HG02623 (cell line): Measurements from ENCODE around the gene ZCCHC14.
"Not testable (repeated sequence)": the region's sequence is repeated elsewhere in the genome, so short reads cannot be mapped to it uniquely, and the experiment has no call there.

Experiments
- ATAC-seq: cut with Tn5 transposase; IDR thresholded peaks from one replicate; pipeline ENCODE4 v1.9.1; 2021; ENCODE audit warnings: moderate library complexity; ENCODE audit not compliant: unreplicated experiment

Gene ZCCHC14

DNA sequence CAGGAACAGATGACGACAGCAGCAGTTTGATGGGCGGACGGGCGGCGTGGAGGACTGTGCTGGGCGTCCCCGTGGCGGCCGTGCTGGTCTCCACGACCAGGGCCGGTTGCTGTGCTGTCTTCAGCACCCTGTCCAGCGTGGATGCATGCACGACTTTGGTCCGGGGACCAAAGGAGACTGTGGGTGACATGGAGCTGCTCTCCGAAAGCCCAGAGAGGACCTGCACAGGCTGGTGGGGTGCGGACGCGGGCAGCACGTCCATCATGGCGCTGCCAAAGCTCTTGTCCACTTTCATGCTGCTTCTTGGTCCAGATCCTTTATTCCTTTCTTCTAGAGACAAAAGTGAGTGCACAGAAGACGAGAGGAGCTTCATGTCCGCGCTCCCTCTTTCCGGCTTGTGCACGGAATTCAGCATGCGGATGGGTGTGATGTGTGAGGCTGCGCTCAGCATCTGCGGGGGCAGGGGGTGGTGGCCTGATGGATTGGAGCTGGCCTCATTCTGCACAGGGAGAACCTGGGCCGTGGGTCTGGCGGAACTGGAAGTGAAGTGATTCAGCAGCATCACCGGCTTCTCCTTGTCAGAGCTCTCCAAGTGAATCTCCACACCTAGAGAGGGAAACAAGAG, 80.3 kb downstream of the ZCCHC14 start:
- ATAC-seq, result no peak

DNA sequence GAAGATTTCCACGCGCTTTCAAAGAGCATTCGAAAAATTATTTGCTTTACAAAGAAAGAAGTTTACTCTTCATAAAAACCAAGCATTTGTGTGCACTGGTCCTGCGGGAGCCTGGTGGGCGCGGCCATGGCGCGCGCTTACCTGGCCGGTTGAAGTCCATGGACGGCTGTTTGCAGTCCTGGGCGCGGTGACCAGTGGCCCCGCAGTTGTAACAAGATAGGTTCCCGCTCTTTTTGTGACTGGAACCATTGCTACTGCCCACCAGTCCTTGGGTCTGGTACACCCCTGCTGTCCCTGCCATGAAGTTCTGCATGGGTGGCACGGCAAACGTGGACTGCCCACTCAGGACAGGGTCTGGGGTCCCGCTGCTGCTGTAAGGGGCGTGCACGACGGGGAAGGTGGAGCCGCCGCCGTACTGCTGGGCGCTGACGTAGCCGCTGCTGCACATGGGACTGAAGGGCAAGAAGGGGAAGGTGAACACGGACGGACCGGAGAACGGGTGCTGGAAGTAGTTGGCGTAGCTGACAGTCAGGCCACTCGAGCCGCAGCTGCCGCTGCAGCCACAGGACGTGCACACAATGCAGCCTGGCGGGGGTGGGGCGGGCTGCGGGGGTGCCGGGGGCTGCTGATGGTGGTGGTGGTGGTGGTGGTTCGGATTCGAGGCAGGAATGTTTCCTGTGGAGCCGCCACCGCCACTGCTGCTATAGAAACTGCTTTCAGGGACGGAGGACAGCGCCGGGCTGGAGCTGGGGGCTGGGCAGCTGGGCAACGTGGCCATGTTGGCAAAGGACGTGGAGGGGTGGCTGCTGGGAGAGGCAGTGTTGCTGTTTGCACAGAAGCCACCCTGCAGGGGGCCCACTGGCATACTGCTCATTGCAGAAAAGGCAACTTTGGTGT, 81.2 kb downstream of the ZCCHC14 start:
- no peak for ATAC-seq

DNA sequence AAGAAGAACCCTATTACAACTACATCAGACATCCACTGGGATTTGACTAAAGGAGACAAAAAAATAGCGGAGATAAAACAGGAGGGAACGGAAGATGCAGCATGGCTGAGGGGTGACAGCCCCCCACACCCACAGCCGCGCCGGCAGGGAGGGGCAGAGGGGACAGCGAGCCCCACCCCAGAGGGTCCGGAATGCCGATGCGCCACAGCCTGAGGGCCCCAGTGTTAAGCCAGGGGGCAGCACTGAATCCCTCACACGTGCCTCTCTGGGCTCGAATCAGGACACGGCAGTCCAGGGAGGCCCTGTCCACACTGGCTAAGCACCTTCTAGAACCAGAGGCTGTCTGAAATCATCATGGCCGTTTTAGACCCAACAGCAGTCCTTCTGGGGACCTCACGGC, 81.9 kb downstream of the ZCCHC14 start:
- ATAC-seq, result no peak

DNA sequence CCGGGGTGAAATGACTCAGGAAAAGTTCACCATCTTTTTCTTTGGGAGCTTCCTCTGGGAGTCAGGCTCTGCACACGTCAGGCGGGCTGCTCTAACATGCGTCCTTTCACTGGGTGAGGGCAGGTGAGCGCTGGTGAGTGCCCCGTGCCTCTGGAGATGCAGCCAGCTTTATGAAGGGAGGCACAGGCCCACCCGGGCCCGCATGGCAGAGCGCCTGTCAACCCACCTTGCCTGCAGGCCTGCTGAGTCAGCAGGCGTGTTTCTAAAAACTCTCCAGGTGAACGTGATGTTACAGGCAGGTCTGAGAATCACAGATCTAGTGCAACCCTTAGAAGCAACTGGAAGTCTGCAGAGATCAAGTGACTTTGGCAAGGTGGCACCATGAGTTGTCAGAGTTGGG, 82.3 kb downstream of the ZCCHC14 start:
- ATAC-seq, result no peak

DNA sequence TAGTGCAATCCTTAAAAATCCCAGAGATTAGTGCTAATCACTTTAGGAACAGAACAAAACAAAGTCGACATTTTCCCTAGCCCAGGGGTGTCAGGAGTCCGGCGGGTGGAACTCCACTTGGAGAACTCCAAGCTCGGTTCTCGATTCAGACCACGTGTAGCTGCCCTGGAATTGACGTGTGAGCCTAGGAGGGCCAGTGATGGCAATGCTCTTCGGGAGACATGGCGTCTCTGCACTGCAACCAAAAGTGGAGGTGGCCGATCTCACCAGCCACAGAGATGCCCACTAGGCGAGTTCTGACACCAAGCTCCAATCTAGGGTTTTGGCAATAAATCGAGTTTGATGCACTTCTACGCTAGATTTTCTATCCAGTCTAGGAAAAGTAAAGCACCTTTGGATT, 83.0 kb downstream of the ZCCHC14 start:
- no peak for ATAC-seq

DNA sequence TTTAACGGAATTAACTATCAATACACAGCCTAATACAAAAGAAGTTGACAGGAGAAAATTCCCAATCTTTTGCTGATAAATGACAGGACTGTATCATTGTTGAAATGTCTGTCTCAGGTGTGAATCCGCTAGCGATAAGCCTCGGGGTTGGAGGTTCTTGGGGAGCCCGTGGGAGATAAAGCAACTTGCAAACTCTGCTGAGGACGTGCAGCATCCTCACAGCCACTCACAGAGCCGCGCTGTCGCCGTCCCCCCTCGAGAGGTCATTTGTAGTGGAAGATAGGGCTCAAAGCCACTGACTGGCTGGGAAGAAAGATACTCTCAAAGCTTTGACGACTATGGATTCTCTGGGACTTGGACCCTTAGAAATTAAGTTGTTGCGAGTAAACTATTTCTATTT, 83.7 kb downstream of the ZCCHC14 start:
- no peak for ATAC-seq

DNA sequence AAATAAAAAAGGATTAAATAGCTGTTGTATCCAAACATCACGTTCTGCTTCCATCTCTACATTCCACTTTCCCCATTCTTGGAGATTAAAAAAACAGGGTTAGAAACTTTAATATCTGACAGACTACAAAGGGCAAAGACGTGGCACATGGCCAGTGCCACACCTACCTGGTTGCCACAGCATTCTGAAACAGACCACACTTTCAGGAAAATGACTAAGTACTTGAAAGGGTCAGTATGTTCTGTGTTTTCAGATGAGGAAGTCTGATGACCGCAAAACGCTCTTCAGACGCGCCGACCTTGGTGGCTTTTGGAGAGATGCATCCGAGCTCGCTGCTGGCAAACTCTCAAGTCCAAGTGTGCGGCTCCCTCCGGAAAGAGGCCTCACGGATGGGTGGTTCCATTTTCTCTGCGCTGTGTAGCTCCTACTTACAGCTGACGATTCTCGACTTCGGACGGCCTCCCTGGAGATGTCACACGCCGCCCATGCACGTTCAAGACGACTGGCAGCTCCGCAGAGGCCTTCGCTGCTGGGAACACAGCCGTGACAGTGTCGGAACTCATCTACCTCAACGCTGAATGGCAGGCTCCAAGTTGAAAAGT, 85.2 kb downstream of the ZCCHC14 start:
- ATAC-seq, result no peak

DNA sequence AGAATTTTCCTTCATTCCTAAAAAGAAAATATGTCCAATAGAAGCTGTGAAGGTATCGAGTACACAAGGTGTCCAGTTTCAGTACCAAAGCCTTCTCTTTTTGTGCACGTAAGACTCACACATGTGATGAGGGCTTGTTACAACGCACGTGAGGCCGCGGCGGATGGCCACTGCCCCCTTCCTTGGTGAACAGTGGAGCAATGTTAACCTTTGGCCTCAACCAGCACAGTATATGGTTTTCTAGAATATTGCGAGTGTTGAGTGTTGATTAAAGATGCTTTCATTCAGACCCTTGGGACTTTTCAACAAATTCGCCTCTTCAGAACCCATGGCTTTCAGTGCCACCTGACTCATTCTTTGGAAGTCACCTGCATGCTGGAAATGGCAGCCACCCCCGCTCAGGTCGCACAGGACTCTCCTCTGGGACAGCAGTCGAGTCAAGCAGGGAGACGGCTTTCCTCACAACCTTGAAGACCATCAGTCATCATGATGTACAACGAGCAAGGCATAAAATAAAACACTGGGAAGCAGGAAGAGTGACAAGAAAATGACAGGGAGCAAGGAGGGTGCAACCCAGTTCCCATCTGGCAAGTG, 86.2 kb downstream of the ZCCHC14 start:
- no peak for ATAC-seq

DNA sequence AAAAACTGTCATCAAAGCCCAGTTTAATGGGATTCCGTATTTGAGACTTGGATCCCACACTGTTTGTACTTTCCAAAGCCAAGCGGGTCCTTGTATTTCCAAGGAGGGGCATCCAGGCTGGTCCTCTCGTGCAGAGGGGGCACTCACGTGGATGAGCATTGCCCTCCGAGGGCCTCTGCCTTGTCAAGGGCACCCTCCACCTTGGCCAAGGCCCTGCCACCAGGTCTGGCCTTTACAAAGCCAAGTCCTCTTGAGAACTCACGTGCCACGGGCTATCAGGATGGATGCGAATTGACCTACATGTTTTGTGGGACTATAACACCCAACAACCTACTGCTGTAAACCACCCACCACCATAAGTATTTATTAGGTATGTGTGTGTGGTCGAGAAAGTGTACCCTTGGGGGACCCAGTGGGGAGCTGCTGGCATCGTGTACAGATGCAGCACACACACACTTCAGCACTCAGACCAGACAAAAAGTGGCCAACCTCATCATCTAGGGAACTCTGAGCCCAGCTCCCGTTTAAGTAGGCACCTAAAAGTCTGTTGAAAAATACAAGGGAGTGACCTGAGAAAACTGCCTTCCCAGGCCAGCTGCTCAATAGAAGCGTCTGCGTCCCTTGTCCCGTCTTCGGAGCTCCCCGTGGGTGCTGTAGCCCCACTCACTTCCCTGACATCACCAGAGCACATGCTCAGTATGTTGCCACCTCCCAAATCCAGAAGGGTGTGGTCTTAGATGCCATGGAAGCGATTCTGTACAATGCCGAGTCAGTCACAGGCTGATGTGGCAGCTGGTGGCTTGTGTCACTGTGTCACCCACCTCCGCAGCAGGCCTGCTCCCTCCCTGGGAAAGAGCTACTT, 87.8 kb downstream of the ZCCHC14 start:
- no peak for ATAC-seq

DNA sequence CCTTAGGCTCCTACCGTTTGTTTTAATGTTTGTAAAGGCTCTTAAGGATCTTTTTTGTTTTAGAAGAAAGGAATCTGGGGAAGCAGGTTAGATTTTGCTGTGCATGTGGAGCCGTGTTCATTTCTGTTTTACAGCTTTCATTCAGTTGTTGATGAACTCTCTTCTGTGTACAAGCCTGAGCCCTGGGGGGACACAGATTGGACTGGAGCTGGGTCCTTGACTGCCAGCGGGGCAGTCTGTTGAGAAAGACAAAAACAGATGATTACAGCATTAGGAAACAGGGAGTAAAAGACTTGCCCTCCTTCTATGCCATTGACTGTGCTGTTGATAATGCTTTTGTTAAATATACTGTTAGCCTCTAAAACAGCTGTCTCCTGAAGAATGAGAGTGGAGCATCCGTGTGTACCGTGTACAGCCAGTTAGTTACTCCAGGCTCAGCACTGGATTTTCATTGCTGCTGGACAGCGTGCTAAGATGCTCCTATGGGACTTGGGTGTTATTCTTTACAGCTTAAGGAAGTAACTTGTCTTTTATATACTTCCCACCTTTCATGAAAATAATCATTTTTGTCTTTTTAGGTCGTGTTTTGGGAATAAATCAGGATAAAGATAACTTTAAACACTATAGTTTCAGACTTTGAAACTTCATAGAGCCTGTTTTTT, 97.5 kb downstream of the ZCCHC14 start:
- no peak for ATAC-seq

DNA sequence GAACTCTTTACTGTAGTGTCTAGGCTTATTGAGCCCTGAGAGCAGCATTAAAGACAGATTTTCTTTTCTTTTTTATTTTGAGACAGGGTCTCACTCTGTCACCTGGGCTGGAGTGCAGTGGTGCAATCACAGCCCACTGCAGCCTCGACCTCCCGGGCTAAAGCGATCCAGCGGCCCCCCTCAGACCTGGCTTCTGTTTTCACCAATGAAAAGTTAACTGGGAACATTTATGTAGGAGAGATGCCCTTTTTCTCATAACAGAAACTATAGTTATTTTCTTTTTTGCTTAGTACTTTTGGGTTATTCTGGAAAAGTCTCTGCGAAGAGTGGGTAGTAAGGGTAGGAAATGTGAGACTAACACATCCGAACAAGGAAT, 99.2 kb downstream of the ZCCHC14 start:
- ATAC-seq, result no peak

DNA sequence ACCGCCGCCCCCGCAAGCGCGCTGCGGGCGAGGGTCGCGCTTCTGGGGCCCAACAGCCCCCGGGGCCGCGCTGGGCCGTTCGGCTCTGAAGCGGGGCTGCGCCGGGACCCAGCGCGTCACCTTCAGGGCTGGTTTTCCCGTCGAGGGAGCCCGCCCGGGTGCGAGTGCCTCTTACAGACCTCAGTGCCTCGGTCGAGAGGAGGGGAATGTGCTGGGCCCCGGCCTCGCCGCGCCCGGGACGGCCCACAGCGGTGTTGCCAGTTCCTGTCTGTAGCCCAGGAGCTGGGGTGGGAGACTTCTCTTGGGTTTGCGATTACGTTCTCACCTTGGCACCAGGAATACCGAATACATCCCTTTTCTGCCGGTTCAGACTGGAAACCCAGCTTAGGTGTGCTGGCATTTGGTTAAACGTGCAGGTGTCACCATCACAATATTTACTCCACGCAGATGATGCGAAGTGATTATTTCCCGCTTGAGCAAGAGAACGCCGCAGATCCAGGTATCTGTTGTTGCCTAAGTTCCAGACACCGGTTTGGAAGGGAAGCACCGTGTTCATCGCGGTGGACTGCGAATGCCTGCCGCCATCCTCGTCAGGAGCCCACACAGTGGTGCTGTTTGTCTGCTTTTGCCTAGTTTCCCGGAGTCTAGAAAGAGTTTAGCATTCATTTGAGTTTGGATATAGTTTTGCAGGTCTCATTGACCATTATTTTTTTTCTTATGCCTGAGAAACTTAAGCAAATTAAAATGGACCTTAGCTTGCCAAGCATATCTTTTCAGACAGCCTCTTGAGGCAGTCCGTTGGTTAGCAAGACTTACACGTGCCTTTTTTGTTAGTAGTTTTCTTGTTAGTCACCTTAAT, 99.8 kb downstream of the ZCCHC14 start:
- ATAC-seq, result peak; percentile 3

DNA sequence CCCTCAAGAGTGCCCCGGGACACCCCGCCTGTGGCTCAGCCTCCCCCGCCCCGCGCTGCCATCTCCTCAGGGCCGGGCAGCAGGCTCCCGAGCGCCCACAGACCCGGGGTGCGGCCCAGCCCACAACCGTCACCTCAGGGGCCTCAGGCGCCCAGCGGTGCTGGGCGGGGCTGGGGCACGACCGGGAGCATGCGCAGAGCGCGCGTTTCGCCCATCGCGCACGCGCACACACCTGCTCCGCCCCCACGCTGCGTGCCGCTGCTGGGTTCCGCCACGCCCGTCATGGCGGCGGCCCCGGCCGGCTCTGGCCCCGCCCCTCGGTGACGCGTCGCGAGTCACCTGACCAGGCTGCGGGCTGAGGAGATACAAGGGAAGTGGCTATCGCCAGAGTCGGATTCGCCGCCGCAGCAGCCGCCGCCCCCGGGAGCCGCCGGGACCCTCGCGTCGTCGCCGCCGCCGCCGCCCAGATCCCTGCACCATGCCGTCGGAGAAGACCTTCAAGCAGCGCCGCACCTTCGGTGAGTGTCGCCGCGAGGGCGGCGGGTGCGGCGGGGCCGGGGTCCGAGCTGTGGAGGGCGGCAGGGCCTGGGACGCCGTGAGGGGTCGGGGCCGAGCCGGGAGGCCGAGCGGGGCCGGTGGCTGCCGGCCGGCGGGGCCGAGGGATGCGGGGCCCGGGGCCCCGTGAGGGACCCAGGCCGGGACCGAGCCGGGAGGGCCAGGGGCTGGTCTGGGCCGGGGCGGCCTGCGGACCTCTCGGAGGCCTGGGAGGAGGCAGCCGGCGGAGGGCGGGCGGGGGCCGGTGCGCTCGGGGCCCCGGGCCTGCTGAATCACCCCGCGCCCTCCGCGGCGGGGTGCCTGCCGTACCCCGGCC, 100.6 kb downstream of the ZCCHC14 start, which contains the start of gene MAP1LC3B:
Gene MAP1LC3B (plus strand): TSS at position 387 of the 871 bp plus-strand sequence. CDS start 92 bp downstream, at position 479.
- ATAC-seq, result peak; percentile 58

DNA sequence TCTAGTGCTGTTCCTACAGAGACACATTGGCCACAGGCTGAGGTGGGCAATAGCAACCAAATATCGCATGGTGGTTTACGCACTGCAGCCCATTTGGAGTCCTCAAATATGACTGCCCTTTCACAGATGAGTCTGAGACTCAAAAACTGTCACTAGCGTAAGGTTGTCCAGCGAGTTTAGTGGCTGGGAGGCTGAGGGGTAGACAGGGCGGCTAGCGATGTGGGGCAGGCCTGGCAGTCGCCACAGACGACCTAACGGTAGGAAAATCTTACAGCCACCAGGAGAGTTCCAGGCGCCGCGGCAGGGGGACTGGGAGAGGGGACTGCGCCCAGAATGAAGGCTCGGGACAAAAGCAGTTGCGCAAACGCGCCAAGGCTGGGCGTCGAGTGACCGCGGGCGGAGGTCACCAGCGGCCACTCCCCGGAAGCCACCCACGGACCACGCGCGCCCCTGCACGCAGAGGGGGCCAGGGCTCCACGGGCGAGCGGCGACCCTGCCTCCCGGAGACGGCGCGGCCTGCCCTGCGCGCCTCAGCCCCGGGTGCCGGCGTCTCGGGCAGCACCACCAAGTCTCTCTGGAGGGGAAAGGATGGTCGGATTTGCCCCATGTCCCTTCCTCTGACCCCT, 101.4 kb downstream of the ZCCHC14 start:
- peak; percentile 6 for ATAC-seq

DNA sequence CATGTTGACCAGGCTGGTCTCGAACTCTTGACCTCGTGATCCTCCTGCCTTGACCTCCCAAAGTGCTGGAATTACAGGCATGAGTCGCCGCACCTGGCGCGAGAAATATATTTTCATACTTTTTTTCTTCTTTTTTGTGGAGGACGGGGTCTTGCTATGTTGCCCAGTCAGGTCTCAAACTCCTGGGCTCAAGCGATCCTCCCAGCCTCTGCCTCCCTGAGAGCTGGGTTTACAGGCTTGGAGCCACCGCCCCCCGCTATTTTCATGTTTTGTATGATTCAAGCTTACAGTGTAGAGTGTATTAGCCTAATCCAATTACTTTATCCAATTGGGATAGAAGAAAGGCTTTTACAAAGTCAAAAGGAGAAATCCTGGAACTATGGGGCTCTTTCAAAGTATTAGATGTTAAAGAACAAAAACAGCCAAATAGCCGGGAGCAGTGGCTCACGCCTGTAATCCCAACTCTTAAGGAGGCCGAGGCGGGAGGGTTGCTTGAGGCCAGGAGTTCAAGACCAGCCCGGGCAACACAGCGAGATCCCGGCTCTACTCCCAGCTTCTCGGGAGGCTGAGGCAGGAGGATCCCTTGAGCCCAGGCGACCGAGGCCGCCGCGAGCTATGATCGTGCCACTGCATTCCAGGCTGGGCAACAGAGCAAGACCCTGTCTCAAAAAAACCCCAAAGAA, 102.0 kb downstream of the ZCCHC14 start:
- ATAC-seq, result no peak

DNA sequence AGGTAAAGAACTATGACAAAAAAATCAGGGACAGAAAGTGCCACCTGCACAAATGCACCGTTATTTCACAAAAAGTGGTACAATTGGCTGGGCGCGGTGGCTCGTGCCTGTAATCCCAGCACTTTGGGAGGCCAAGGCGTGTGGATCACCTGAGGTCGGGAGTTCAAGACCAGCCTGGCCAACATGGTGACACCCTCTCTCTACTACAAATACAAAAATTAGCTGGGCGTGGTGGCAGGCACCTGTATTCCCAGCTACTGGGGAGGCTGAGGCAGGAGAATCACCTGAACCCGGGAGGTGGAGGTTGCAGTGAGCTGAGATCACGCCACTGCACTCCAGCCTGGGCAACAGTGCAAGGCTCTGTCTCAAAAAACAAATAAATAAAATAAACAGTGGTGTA, 102.9 kb downstream of the ZCCHC14 start:
- ATAC-seq, result not testable (repeated sequence)

DNA sequence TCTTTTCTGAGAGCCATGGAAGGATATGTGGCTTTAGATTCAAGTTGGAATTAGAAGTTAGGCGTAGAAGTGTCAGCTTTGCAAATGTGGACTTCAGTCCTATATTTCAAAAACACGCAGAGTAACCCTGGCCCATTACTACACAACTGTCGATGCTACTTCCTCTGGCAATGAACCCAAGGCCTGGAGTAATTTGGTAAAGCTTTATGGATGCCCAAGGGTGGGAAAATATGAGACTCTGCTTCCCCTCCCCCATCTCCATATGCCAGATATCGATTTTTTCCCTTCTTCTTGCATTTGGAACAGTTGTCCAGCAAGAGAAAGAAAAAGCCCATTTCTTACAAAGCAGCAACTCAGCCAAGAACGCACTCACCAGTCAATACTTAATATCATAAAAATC, 103.6 kb downstream of the ZCCHC14 start:
- ATAC-seq, result no peak
